ENCODE data around the gene TIMM17B. TPM values are rescaled to one million over a fixed set of nuclear protein-coding genes. Genes with fewer than 3 reads are reported as not detected.

TIMM17B gene
- total RNA-seq, 2 experiments from 2014 or later, result 54.2 to 58.9 TPM

- Mint-ChIP-seq H3K4me1 (peaks cover 25% of the 10 kb centered on the region), H3K27me3 (no peaks in the 10 kb centered on the region), H3K27ac (no peak overlapping the region), H3K4me3 (no peak overlapping the region), H3K36me3 (ENCODE audit: low read depth) (peaks cover 22% of the 10 kb centered on the region), H3K9me3 (ENCODE audit: low read depth) (no peaks in the 10 kb centered on the region)
- ChIA-PET POLR2A (interaction anchor here (1.2 kb wide), 1 partner anchor 11 kb away, joined by 3 read pairs; the partner anchor contains the start of genes PQBP1 and TIMM17B), CTCF (no interaction called here)
- ATAC-seq (no peak), DNase-seq (no peak)
- intact Hi-C loops (cut with DNase I, micrococcal nuclease), result no loop called here
These were observed 11.0 kb upstream of the TIMM17B start for GRCh38 chrX:48908600-48908999.

GRCh38 chrX:48905090-48905790, 7.7 kb upstream of the TIMM17B start:
- no peak overlapping the region for H3K4me3 Mint-ChIP-seq
- no peak overlapping the region for H3K27ac Mint-ChIP-seq
- ATAC-seq, result no peak
- H3K36me3 Mint-ChIP-seq (ENCODE audit: low read depth), result peaks cover 18% of the 10 kb centered on the region
- intact Hi-C loops (cut with DNase I, micrococcal nuclease), result no loop called here
- H3K4me1 Mint-ChIP-seq, result peaks cover 2% of the 10 kb centered on the region
- POLR2A ChIA-PET, result no interaction called here
- CTCF ChIA-PET, result no interaction called here
- H3K9me3 Mint-ChIP-seq (ENCODE audit: low read depth), result no peaks in the 10 kb centered on the region
- DNase-seq, result no peak
- no peaks in the 10 kb centered on the region for H3K27me3 Mint-ChIP-seq

DNA sequence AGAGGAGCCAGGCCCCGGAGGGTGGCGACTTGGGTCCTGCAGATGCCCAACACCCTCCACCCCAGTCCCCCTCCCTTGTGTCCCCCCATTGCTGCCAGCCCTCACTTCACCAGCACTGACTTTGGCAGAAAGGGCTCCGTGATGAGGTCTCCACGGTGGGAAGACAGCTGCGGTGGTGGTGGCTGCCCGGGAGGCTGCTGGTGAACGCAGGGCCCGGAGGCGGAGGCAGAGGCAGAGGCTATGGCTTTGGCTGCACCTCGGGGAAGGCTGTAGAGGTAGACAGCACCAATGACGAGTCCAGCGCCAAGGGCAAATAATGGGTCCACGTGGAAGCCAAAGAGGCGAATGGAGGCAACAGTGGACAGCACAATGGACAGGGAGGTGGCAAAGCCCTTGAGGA, 7.1 kb upstream of the TIMM17B start:
- H3K27ac Mint-ChIP-seq, result no peak overlapping the region
- peaks cover 2% of the 10 kb centered on the region for H3K4me1 Mint-ChIP-seq
- ChIA-PET CTCF (no interaction called here), POLR2A (no interaction called here)
- peaks cover 20% of the 10 kb centered on the region for H3K36me3 Mint-ChIP-seq (ENCODE audit: low read depth)
- ATAC-seq (no peak), DNase-seq (no peak)
- H3K4me3 Mint-ChIP-seq, result no peak overlapping the region
- no peaks in the 10 kb centered on the region for H3K9me3 Mint-ChIP-seq (ENCODE audit: low read depth)
- H3K27me3 Mint-ChIP-seq, result no peaks in the 10 kb centered on the region
- intact Hi-C loops (cut with DNase I, micrococcal nuclease), result no loop called here

GRCh38 chrX:48904180-48904579, 6.6 kb upstream of the TIMM17B start:
- peaks cover 5% of the 10 kb centered on the region for H3K4me1 Mint-ChIP-seq
- H3K27ac Mint-ChIP-seq, result no peak overlapping the region
- H3K36me3 Mint-ChIP-seq (ENCODE audit: low read depth), result peaks cover 20% of the 10 kb centered on the region
- intact Hi-C loops (cut with DNase I, micrococcal nuclease), result no loop called here
- ChIA-PET POLR2A (interaction anchor here (0.6 kb wide), 1 partner anchor 49 kb away, joined by 3 read pairs; no protein-coding TSS in a partner anchor), CTCF (no interaction called here)
- ATAC-seq (no peak), DNase-seq (no peak)
- H3K9me3 Mint-ChIP-seq (ENCODE audit: low read depth), result no peaks in the 10 kb centered on the region
- H3K27me3 Mint-ChIP-seq, result no peaks in the 10 kb centered on the region
- no peak overlapping the region for H3K4me3 Mint-ChIP-seq

DNA sequence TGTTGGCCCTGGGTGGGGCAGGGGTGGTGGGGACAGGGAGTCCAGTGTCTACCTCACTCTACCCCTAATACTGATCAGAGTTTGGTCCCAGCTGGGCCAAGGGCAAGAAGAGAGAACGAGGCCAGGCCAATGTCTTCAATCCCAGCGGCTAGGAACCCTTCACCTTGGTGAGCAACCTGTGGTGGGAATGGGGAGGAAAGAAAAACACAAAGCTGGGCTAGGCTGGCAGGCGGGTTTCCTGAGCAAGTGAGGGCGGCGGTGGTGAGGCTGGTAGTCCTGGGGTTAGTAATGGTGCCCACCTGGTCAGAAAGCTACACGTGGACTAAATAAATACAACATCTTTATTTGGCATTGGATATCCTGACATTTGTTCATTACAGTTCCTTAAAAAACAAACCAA, 5.7 kb upstream of the TIMM17B start:
- no peak overlapping the region for H3K4me3 Mint-ChIP-seq
- H3K4me1 Mint-ChIP-seq, result peaks cover 5% of the 10 kb centered on the region
- H3K9me3 Mint-ChIP-seq (ENCODE audit: low read depth), result no peaks in the 10 kb centered on the region
- CTCF ChIA-PET, result interaction anchor here (0.6 to 0.7 kb wide), 2 partner anchors 34 to 365 kb away, joined by 3 read pairs; no protein-coding TSS in a partner anchor
- ATAC-seq (no peak), DNase-seq (no peak)
- POLR2A ChIA-PET, result interaction anchor here (0.6 kb wide), 1 partner anchor 49 kb away, joined by 3 read pairs; no protein-coding TSS in a partner anchor
- H3K27me3 Mint-ChIP-seq, result no peaks in the 10 kb centered on the region
- intact Hi-C loops (cut with DNase I, micrococcal nuclease), result no loop called here
- peaks cover 20% of the 10 kb centered on the region for H3K36me3 Mint-ChIP-seq (ENCODE audit: low read depth)
- H3K27ac Mint-ChIP-seq, result no peak overlapping the region

DNA sequence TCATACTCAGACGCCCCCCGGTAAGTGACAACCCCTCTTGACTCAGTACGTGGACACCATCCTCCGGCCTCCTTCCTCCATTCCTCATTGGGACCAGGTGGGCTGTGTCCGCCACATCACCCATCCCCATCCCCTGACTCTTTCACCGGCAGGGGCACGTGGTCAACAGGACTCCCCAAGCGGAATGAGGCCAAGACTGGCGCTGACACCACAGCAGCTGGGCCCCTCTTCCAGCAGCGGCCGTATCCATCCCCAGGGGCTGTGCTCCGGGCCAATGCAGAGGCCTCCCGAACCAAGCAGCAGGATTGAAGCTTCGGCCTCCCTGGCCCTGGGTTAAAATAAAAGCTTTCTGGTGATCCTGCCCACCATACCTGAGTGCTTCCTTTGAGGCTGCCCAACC, 5.2 kb upstream of the TIMM17B start:
- ChIA-PET POLR2A (no interaction called here), CTCF (interaction anchor here (0.6 to 0.7 kb wide), 2 partner anchors 34 to 364 kb away, joined by 3 read pairs; no protein-coding TSS in a partner anchor)
- H3K9me3 Mint-ChIP-seq (ENCODE audit: low read depth), result no peaks in the 10 kb centered on the region
- no peak overlapping the region for H3K4me3 Mint-ChIP-seq
- H3K27ac Mint-ChIP-seq, result no peak overlapping the region
- DNase-seq, result no peak
- peaks cover 20% of the 10 kb centered on the region for H3K36me3 Mint-ChIP-seq (ENCODE audit: low read depth)
- no peaks in the 10 kb centered on the region for H3K27me3 Mint-ChIP-seq
- no peak for ATAC-seq
- peaks cover 5% of the 10 kb centered on the region for H3K4me1 Mint-ChIP-seq
- intact Hi-C loops (cut with DNase I, micrococcal nuclease), result no loop called here

- intact Hi-C loops (cut with DNase I, micrococcal nuclease), result no loop called here
- H3K36me3 Mint-ChIP-seq (ENCODE audit: low read depth), result peaks cover 20% of the 10 kb centered on the region
- DNase-seq, result no peak
- no peak overlapping the region for H3K4me3 Mint-ChIP-seq
- no peaks in the 10 kb centered on the region for H3K27me3 Mint-ChIP-seq
- peaks cover 5% of the 10 kb centered on the region for H3K4me1 Mint-ChIP-seq
- ATAC-seq, result no peak
- ChIA-PET POLR2A (no interaction called here), CTCF (no interaction called here)
- no peak overlapping the region for H3K27ac Mint-ChIP-seq
- no peaks in the 10 kb centered on the region for H3K9me3 Mint-ChIP-seq (ENCODE audit: low read depth)
These were observed 4.6 kb upstream of the TIMM17B start for GRCh38 chrX:48902135-48902534.

DNA sequence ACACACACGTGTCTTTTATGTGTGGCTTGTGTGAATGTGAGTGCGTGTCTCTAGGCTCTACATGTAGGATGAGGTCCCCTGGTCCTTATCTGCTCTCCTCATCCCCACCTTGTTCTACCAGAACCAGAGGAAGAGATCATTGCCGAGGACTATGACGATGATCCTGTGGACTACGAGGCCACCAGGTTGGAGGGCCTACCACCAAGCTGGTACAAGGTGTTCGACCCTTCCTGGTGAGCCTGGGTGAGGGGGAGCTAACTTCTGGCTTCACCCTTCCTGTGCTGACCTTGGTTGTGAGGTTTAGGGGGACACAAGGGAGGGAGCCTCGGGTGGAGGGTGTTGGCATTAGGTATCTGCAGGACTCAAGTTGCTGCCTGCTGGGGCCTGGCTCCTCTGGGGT, 3.5 kb upstream of the TIMM17B start:
- intact Hi-C loops (cut with DNase I, micrococcal nuclease), result no loop called here
- DNase-seq (no peak), ATAC-seq (no peak)
- H3K27me3 Mint-ChIP-seq, result no peaks in the 10 kb centered on the region
- H3K4me1 Mint-ChIP-seq, result peaks cover 12% of the 10 kb centered on the region
- H3K9me3 Mint-ChIP-seq (ENCODE audit: low read depth), result no peaks in the 10 kb centered on the region
- H3K27ac Mint-ChIP-seq, result no peak overlapping the region
- no peak overlapping the region for H3K4me3 Mint-ChIP-seq
- POLR2A ChIA-PET, result interaction anchor here (0.6 kb wide), 1 partner anchor 56 kb away, joined by 3 read pairs; the partner anchor contains the start of gene OTUD5
- peaks cover 20% of the 10 kb centered on the region for H3K36me3 Mint-ChIP-seq (ENCODE audit: low read depth)
- CTCF ChIA-PET, result no interaction called here

DNA sequence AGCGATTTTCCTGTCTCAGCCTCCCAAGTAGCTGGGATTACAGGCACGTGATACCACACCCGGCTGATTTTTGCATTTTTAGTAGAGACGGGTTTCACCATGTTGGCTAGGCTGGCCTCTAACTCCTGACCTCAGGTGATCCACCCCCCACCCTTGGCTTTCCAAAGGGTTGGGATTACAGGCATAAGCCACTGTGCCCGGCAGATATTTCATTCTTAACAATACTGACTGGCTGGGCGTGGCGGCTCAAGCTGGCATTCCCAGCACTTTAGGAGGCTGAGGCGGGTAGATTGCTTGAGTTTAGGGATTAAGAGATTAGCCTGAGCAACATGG, 1.5 kb upstream of the TIMM17B start:
- no peak overlapping the region for H3K27ac Mint-ChIP-seq
- no peaks in the 10 kb centered on the region for H3K9me3 Mint-ChIP-seq (ENCODE audit: low read depth)
- ChIA-PET CTCF (no interaction called here), POLR2A (interaction anchor here (2.3 kb wide), 1 partner anchor 12 kb away, joined by 14 read pairs; the partner anchor contains the start of gene SLC35A2)
- H3K4me1 Mint-ChIP-seq, result peaks cover 19% of the 10 kb centered on the region
- H3K27me3 Mint-ChIP-seq, result no peaks in the 10 kb centered on the region
- no peak for ATAC-seq
- peaks cover 27% of the 10 kb centered on the region for H3K36me3 Mint-ChIP-seq (ENCODE audit: low read depth)
- peak overlapping the region; percentile 33 for H3K4me3 Mint-ChIP-seq
- intact Hi-C loops (cut with DNase I, micrococcal nuclease), result loop anchor here (5.0 to 10.0 kb wide), 2 partner anchors 46 to 162 kb away; no protein-coding TSS in a partner anchor
- DNase-seq, result no peak

DNA sequence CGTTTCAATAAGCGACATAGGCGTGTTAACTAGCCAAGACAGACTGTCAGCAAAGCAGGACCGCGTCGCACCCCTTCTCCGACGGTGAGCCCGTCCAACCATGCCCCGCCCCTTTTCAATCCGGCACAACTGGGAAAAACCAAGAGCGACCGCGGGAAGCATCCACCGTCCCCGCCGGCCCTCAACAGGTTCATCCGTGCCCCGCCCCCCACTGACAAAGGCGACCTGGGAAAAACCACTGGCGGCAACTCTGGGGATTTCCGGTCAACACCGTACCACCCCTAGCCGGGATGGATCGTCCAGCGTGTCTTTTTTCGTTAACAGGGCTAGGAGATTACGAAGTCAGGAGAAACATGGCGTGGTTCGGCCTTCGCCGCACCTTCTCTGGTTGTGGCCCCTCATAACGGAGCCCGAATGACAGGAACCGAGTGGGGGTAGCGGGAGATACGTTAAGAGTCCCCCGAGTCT, 377 bp downstream of the TIMM17B start:
- Mint-ChIP-seq H3K4me1 (peaks cover 19% of the 10 kb centered on the region), H3K36me3 (ENCODE audit: low read depth) (peaks cover 17% of the 10 kb centered on the region), H3K27ac (peak overlapping the region; percentile 94), H3K4me3 (peak overlapping the region; percentile 81), H3K27me3 (no peaks in the 10 kb centered on the region), H3K9me3 (ENCODE audit: low read depth) (no peaks in the 10 kb centered on the region)
- ChIA-PET POLR2A (interaction anchor here (0.6 to 2.3 kb wide), 9 partner anchors 11 to 323 kb away, joined by 3 to 18 read pairs (median 5); partner anchors contain the start of genes RBM3, SLC35A2, SUV39H1 and WAS), CTCF (interaction anchor here (1.2 kb wide), 1 partner anchor 23 kb away, joined by 4 read pairs; no protein-coding TSS in a partner anchor)
- intact Hi-C loops (cut with DNase I, micrococcal nuclease), result loop anchor here (1.0 to 10.0 kb wide), 9 partner anchors 14 to 201 kb away; partner anchors contain the start of genes OTUD5 (in 1 of the 2), PIM2 (in 1 of the 2), SLC35A2 (in 1 of the 2) and SUV39H1 (in 1 of the 2)
- DNase-seq, result peak; percentile 78
- ATAC-seq, result peak; percentile 23

GRCh38 chrX:48896611-48897011, 957 bp downstream of the TIMM17B start:
- Mint-ChIP-seq H3K36me3 (ENCODE audit: low read depth) (peaks cover 13% of the 10 kb centered on the region), H3K27me3 (no peaks in the 10 kb centered on the region), H3K27ac (peak overlapping the region; percentile 94), H3K9me3 (ENCODE audit: low read depth) (no peaks in the 10 kb centered on the region), H3K4me3 (peak overlapping the region; percentile 81), H3K4me1 (peaks cover 23% of the 10 kb centered on the region)
- ChIA-PET CTCF (interaction anchor here (0.6 to 1.2 kb wide), 2 partner anchors 24 to 128 kb away, joined by 3 to 4 read pairs; no protein-coding TSS in a partner anchor), POLR2A (interaction anchor here (0.8 to 1.1 kb wide), 2 partner anchors 18 to 23 kb away, joined by 4 read pairs; no protein-coding TSS in a partner anchor)
- intact Hi-C loops (cut with DNase I, micrococcal nuclease), result loop anchor here (1.0 to 10.0 kb wide), 9 partner anchors 15 to 200 kb away; partner anchors contain the start of genes OTUD5 (in 1 of the 2), PIM2 (in 1 of the 2), SLC35A2 (in 1 of the 2) and SUV39H1 (in 1 of the 2)
- DNase-seq (no peak), ATAC-seq (no peak)
